ENCODE results near the gene TRMT1. TPM values are rescaled to one million over a fixed set of nuclear protein-coding genes. Genes with fewer than 3 reads are reported as not detected.

Gene TRMT1
- polyA plus RNA-seq, 1 donor: 35.5 TPM

GRCh38 chr19:13077240-13077639 lies 39.3 kb downstream of the TRMT1 start:
- no peak for DNase-seq
- no peaks in the 10 kb centered on the region for H3K27me3 ChIP-seq (ENCODE audit: control insufficient read depth, insufficient read depth, low read length)
- no peak overlapping the region for H3K4me3 ChIP-seq (ENCODE audit: low read length)
- no CpG with 5 or more reads among the region's 11 CpGs for WGBS (ENCODE audit: insufficient coverage, low lambda C conversion rate)
- no peak overlapping the region for H3K27ac ChIP-seq (ENCODE audit: low read length)
- H3K36me3 ChIP-seq (ENCODE audit: control insufficient read depth, insufficient read depth, low read length): peaks cover 10% of the 10 kb centered on the region
- H3K4me1 ChIP-seq (ENCODE audit: control insufficient read depth, insufficient read depth, low read length): peaks cover 31% of the 10 kb centered on the region
- H3K9me3 ChIP-seq (ENCODE audit: control insufficient read depth, low read depth, low read length): no peaks in the 10 kb centered on the region

GRCh38 chr19:13076787-13077186 lies 39.8 kb downstream of the TRMT1 start:
- H3K27ac ChIP-seq (ENCODE audit: low read length): no peak overlapping the region
- H3K4me1 ChIP-seq (ENCODE audit: control insufficient read depth, insufficient read depth, low read length): peaks cover 31% of the 10 kb centered on the region
- no peaks in the 10 kb centered on the region for H3K27me3 ChIP-seq (ENCODE audit: control insufficient read depth, insufficient read depth, low read length)
- no peaks in the 10 kb centered on the region for H3K9me3 ChIP-seq (ENCODE audit: control insufficient read depth, low read depth, low read length)
- H3K36me3 ChIP-seq (ENCODE audit: control insufficient read depth, insufficient read depth, low read length): peaks cover 10% of the 10 kb centered on the region
- no peak for DNase-seq
- WGBS (ENCODE audit: insufficient coverage, low lambda C conversion rate): no CpG with 5 or more reads among the region's 6 CpGs
- no peak overlapping the region for H3K4me3 ChIP-seq (ENCODE audit: low read length)

- H3K27ac ChIP-seq (ENCODE audit: low read length): no peak overlapping the region
- H3K4me1 ChIP-seq (ENCODE audit: control insufficient read depth, insufficient read depth, low read length): peaks cover 31% of the 10 kb centered on the region
- no peak overlapping the region for H3K4me3 ChIP-seq (ENCODE audit: low read length)
- no peaks in the 10 kb centered on the region for H3K9me3 ChIP-seq (ENCODE audit: control insufficient read depth, low read depth, low read length)
- DNase-seq: no peak
- no peaks in the 10 kb centered on the region for H3K27me3 ChIP-seq (ENCODE audit: control insufficient read depth, insufficient read depth, low read length)
- peaks cover 10% of the 10 kb centered on the region for H3K36me3 ChIP-seq (ENCODE audit: control insufficient read depth, insufficient read depth, low read length)
- WGBS (ENCODE audit: insufficient coverage, low lambda C conversion rate): no CpG with 5 or more reads among the region's 8 CpGs
Measured at GRCh38 chr19:13076320-13076719, 40.2 kb downstream of the TRMT1 start.

- no peak for DNase-seq
- no CpG with 5 or more reads among the region's 4 CpGs for WGBS (ENCODE audit: insufficient coverage, low lambda C conversion rate)
- Histone ChIP-seq H3K9me3 (ENCODE audit: control insufficient read depth, low read depth, low read length) (peaks cover 5% of the 10 kb centered on the region), H3K4me1 (ENCODE audit: control insufficient read depth, insufficient read depth, low read length) (peaks cover 33% of the 10 kb centered on the region), H3K4me3 (ENCODE audit: low read length) (no peak overlapping the region), H3K27ac (ENCODE audit: low read length) (no peak overlapping the region), H3K27me3 (ENCODE audit: control insufficient read depth, insufficient read depth, low read length) (no peaks in the 10 kb centered on the region), H3K36me3 (ENCODE audit: control insufficient read depth, insufficient read depth, low read length) (peaks cover 10% of the 10 kb centered on the region)
Measured at GRCh38 chr19:13074378-13074777, 42.2 kb downstream of the TRMT1 start.

- peaks cover 5% of the 10 kb centered on the region for H3K9me3 ChIP-seq (ENCODE audit: control insufficient read depth, low read depth, low read length)
- H3K36me3 ChIP-seq (ENCODE audit: control insufficient read depth, insufficient read depth, low read length): peaks cover 10% of the 10 kb centered on the region
- H3K27me3 ChIP-seq (ENCODE audit: control insufficient read depth, insufficient read depth, low read length): no peaks in the 10 kb centered on the region
- DNase-seq: no peak
- H3K27ac ChIP-seq (ENCODE audit: low read length): no peak overlapping the region
- H3K4me3 ChIP-seq (ENCODE audit: low read length): no peak overlapping the region
- no CpG with 5 or more reads among the region's 5 CpGs for WGBS (ENCODE audit: insufficient coverage, low lambda C conversion rate)
- peaks cover 33% of the 10 kb centered on the region for H3K4me1 ChIP-seq (ENCODE audit: control insufficient read depth, insufficient read depth, low read length)
Measured at GRCh38 chr19:13073263-13073662, 43.3 kb downstream of the TRMT1 start.

GRCh38 chr19:13072188-13072908 lies 44.2 kb downstream of the TRMT1 start:
- peaks cover 10% of the 10 kb centered on the region for H3K36me3 ChIP-seq (ENCODE audit: control insufficient read depth, insufficient read depth, low read length)
- WGBS (ENCODE audit: insufficient coverage, low lambda C conversion rate): no CpG with 5 or more reads among the region's 9 CpGs
- DNase-seq: no peak
- H3K27ac ChIP-seq (ENCODE audit: low read length): no peak overlapping the region
- peaks cover 5% of the 10 kb centered on the region for H3K9me3 ChIP-seq (ENCODE audit: control insufficient read depth, low read depth, low read length)
- peaks cover 32% of the 10 kb centered on the region for H3K4me1 ChIP-seq (ENCODE audit: control insufficient read depth, insufficient read depth, low read length)
- H3K4me3 ChIP-seq (ENCODE audit: low read length): no peak overlapping the region
- H3K27me3 ChIP-seq (ENCODE audit: control insufficient read depth, insufficient read depth, low read length): no peaks in the 10 kb centered on the region

GRCh38 chr19:13071444-13072187 lies 44.9 kb downstream of the TRMT1 start:
- no peak for DNase-seq
- Histone ChIP-seq H3K9me3 (ENCODE audit: control insufficient read depth, low read depth, low read length) (peaks cover 5% of the 10 kb centered on the region), H3K36me3 (ENCODE audit: control insufficient read depth, insufficient read depth, low read length) (peaks cover 10% of the 10 kb centered on the region), H3K4me3 (ENCODE audit: low read length) (no peak overlapping the region), H3K27me3 (ENCODE audit: control insufficient read depth, insufficient read depth, low read length) (no peaks in the 10 kb centered on the region), H3K4me1 (ENCODE audit: control insufficient read depth, insufficient read depth, low read length) (peaks cover 33% of the 10 kb centered on the region), H3K27ac (ENCODE audit: low read length) (no peak overlapping the region)
- 100% methylated on average over 2 of the region's 9 CpGs for WGBS (ENCODE audit: insufficient coverage, low lambda C conversion rate)

GRCh38 chr19:13070425-13071140 lies 46.0 kb downstream of the TRMT1 start:
- peaks cover 32% of the 10 kb centered on the region for H3K4me1 ChIP-seq (ENCODE audit: control insufficient read depth, insufficient read depth, low read length)
- H3K4me3 ChIP-seq (ENCODE audit: low read length): no peak overlapping the region
- no peak overlapping the region for H3K27ac ChIP-seq (ENCODE audit: low read length)
- peaks cover 8% of the 10 kb centered on the region for H3K36me3 ChIP-seq (ENCODE audit: control insufficient read depth, insufficient read depth, low read length)
- no peaks in the 10 kb centered on the region for H3K27me3 ChIP-seq (ENCODE audit: control insufficient read depth, insufficient read depth, low read length)
- DNase-seq: no peak
- WGBS (ENCODE audit: insufficient coverage, low lambda C conversion rate): no CpG with 5 or more reads among the region's 32 CpGs
- peaks cover 5% of the 10 kb centered on the region for H3K9me3 ChIP-seq (ENCODE audit: control insufficient read depth, low read depth, low read length)

- H3K36me3 ChIP-seq (ENCODE audit: control insufficient read depth, insufficient read depth, low read length): peaks cover 6% of the 10 kb centered on the region
- no CpG with 5 or more reads among the region's 20 CpGs for WGBS (ENCODE audit: insufficient coverage, low lambda C conversion rate)
- H3K9me3 ChIP-seq (ENCODE audit: control insufficient read depth, low read depth, low read length): peaks cover 5% of the 10 kb centered on the region
- H3K4me1 ChIP-seq (ENCODE audit: control insufficient read depth, insufficient read depth, low read length): peaks cover 32% of the 10 kb centered on the region
- no peak for DNase-seq
- no peak overlapping the region for H3K4me3 ChIP-seq (ENCODE audit: low read length)
- no peaks in the 10 kb centered on the region for H3K27me3 ChIP-seq (ENCODE audit: control insufficient read depth, insufficient read depth, low read length)
- no peak overlapping the region for H3K27ac ChIP-seq (ENCODE audit: low read length)
Measured at GRCh38 chr19:13069415-13070359, 46.9 kb downstream of the TRMT1 start.
